IPS-11a (cell line): ENCODE measurements around the gene BTBD7.
"Not testable (repeated sequence)": the region's sequence is repeated elsewhere in the genome, so short reads cannot be mapped to it uniquely, and the experiment has no call there.

Experiments
- H3K4me3 ChIP-seq: one replicate; pipeline ENCODE4 v1.5.1; 2013; ENCODE audit warnings: low read depth, low read length, control low read depth

The BTBD7 gene, protein sequence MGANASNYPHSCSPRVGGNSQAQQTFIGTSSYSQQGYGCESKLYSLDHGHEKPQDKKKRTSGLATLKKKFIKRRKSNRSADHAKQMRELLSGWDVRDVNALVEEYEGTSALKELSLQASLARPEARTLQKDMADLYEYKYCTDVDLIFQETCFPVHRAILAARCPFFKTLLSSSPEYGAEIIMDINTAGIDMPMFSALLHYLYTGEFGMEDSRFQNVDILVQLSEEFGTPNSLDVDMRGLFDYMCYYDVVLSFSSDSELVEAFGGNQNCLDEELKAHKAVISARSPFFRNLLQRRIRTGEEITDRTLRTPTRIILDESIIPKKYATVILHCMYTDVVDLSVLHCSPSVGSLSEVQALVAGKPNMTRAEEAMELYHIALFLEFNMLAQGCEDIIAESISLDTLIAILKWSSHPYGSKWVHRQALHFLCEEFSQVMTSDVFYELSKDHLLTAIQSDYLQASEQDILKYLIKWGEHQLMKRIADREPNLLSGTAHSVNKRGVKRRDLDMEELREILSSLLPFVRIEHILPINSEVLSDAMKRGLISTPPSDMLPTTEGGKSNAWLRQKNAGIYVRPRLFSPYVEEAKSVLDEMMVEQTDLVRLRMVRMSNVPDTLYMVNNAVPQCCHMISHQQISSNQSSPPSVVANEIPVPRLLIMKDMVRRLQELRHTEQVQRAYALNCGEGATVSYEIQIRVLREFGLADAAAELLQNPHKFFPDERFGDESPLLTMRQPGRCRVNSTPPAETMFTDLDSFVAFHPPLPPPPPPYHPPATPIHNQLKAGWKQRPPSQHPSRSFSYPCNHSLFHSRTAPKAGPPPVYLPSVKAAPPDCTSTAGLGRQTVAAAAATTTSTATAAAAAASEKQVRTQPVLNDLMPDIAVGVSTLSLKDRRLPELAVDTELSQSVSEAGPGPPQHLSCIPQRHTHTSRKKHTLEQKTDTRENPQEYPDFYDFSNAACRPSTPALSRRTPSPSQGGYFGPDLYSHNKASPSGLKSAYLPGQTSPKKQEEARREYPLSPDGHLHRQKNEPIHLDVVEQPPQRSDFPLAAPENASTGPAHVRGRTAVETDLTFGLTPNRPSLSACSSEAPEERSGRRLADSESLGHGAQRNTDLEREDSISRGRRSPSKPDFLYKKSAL

GRCh38 chr14:93332853-93333630 lies at the start of gene BTBD7:
TSS of gene BTBD7 (minus strand) at chr14:93333036. CDS start at chr14:93296051, 36,985 bp downstream.
- H3K4me3 ChIP-seq, result peak within 1 kb of the TSS; percentile 91

GRCh38 chr14:93381644-93382043 lies 48.8 kb upstream of the BTBD7 start:
- no peak overlapping the region for H3K4me3 ChIP-seq

GRCh38 chr14:93379831-93380230 lies 47.0 kb upstream of the BTBD7 start:
- no peak overlapping the region for H3K4me3 ChIP-seq

DNA sequence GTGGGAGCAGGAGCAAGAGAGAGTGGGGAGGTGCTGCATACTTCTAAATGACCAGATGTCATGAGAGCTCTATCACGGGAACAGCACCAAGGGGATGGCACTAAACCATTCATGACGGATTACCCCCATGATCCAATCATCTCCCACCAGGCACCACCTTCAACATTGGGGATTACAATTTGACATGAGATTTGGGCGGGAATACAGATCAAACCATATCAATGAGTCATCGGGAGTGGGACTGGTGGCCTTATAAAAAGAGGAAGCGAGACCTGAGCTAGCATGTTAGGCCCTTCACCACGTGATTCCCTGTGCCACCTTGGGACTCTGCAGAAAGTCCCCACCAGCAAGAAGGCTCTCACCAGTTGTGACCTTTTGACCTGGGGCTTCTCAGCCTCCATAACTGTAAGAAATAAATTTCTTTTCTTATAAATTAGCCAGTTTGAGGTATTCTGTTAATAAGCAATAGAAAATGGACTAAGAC lies 42.9 kb upstream of the BTBD7 start:
- no peak overlapping the region for H3K4me3 ChIP-seq

- no peak overlapping the region for H3K4me3 ChIP-seq
Measured at GRCh38 chr14:93369713-93370266, 37.0 kb upstream of the BTBD7 start.

DNA sequence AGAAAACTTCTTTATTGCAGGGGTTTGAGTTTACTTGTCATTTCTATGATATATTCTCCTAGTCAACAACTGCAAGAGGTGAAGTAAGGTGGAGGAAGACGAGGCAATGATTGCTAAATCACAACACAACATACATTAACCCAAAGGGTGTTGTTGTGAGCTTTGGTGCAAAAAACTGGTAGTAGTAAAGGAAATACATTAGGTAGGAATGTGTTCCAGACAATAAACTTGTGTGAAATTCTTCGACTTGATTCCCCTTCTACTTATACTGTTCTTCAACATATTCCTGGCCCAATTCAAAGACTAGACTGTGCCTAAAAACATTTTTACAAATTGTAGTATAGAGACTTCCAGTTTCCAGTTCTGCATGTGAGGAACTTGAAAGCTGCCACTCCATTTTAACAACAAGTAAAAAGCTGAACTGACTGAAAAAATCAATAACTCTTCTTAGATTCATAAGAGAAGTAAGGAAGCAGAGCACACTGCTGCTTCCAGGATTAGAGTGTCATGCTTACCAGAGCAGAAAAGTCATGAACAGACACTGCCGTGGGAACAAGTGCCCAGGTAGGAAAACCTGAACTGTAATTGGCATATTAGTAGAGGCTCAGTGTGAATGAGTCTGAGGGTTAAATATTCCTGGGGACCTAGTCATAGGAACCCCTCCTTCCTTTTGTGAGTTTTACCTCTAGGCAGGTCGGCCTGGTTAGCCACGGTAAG lies 36.3 kb upstream of the BTBD7 start:
- no peak overlapping the region for H3K4me3 ChIP-seq

DNA sequence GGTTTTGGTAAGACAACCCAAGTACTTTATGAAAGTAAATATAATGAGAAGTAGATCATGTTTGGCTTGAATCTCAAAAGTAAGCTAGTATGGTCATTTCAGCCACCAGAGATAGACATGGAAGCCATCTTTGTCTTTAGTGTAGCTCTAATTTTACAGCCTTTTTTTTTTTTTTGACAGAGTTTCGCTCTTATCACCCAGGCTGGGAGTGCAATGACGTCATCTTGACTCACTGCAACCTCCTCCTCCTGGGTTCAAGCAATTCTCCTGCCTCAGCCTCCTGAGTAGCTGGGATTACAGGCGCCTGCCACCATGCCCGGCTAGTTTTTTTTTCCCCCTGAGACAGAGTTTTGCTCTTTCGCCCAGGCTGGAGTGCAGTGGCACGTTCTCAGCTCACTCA lies 22.0 kb upstream of the BTBD7 start:
- H3K4me3 ChIP-seq, result not testable (repeated sequence)

DNA sequence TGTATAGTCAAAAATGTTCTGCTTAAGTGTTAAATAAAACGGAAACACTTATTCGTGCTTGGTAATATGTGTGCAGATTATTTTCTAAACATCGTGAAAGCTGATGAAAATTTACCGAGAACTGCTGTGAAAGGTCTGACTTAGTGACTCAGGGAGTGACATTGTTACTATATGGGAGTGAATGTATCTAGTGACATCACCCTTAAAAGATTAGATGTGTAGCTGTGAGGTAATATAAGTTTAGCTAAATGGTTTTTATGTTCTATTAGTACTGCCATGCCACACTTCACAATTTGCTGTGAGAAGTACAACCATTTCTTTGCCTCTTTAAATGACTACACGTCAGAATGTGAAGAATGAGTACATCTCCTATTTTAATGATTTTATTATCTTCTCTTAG lies 15.5 kb upstream of the BTBD7 start:
- no peak overlapping the region for H3K4me3 ChIP-seq

DNA sequence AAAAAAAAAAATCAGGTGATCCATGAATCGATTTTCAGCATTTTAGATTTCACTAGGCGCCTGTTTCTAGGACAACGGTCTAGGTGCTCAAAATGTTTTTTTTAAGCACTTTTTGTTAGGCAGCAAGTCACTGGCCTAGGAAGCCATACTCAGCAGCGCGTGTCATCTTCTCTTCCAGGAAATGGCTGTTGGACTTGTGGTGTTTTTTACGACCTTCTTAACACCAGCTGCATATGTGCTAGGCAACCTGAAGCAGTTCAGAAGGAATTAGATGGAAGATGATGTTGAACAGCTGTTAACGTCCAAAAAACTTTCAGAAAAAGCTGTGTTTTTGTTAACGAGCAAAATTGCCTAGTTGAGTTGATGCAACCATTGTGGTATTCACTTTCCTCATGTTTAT lies 15.0 kb upstream of the BTBD7 start:
- H3K4me3 ChIP-seq, result no peak overlapping the region

DNA sequence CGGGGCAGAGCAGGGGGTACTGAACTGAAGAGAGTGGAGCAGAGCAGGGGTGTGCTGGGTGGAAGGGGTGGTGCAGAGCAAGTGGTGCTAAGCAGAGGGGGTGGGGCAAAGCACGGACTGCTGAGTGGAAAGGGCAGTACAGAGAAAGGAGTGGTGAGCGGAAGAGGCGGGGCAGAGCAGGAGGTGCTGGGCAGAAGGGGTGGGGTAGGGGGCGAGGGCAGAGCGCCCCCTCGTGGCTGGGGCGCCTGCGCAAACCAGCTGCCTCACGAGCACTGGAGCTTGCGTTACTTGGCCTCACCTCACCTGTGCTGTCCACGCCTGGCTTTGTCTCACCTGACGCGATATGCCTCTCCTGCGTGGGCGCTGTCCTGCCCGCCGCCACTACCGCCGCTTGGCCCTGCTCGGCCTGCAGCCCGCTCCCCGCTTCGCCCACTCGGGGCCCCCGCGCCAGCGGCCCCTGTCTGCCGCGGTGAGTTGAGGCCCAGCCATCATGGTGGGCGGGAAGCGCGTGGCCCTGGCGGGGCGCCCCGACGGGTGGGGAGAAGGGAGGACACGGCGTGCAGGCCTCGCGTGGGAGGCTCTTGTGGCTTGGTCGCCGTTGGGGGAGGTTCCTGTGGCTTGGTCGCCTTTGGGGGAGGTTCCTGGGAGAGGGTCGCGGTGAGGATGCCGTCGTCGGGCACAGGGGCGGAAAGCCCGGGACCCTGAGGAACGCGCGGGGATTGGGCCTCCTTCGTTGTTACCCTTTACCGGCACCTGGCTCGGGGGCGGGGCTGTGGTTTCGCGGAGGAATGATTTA lies 14.3 kb upstream of the BTBD7 start, which contains the start of gene COX8C:
Gene COX8C (plus strand): TSS at position 257 of the 796 bp plus-strand sequence. CDS start 87 bp downstream, at position 344.
- H3K4me3 ChIP-seq, result no peak within 1 kb of the TSS

DNA sequence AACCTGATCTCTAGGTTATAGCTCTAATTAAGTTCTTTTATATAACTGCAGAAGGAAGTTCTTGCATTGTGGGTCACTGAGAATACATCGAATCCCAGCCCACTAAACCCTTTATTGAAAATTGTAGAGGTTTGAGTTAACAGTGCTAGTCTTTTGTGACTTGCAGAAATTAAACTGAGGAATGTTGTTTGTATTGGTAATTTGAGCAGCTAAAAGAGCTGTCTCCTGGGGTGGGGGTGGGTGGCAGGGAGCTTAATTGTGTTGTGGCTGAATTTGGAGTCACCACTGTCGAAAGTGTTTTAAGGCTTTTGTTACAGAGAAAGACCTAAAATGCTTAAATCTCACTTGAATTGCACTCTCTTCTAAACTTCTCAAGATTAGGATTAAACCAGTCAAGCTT lies 11.0 kb upstream of the BTBD7 start:
- no peak overlapping the region for H3K4me3 ChIP-seq

- no peak overlapping the region for H3K4me3 ChIP-seq
Measured at GRCh38 chr14:93343266-93343665, 10.4 kb upstream of the BTBD7 start.

DNA sequence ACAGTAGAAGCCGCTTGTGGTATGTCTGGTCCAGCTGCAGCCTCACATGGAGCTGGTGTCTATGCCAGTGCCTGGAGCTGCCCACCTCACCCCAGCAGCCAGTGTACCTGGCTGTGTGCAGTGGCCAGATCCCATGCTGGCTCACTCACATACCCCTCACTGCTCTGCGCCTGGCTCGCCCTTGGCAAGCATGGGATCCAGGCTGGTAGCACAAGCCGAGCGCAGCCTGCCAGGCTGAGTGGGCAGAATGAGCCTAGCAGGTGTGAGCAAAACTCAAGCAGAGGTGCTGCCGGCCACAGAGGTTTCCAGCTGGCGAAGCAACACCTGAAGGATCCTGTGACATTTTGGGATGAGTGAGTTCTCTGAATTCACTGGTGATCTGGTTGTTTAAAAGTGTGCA lies 5.0 kb upstream of the BTBD7 start:
- H3K4me3 ChIP-seq, result no peak overlapping the region

GRCh38 chr14:93337143-93337753 lies 4.4 kb upstream of the BTBD7 start:
- H3K4me3 ChIP-seq, result no peak overlapping the region

- peak overlapping the region; percentile 91 for H3K4me3 ChIP-seq
Measured at GRCh38 chr14:93333631-93334103, 831 bp upstream of the BTBD7 start.

GRCh38 chr14:93332397-93332852 lies 411 bp downstream of the BTBD7 start:
- H3K4me3 ChIP-seq, result peak overlapping the region; percentile 91

DNA sequence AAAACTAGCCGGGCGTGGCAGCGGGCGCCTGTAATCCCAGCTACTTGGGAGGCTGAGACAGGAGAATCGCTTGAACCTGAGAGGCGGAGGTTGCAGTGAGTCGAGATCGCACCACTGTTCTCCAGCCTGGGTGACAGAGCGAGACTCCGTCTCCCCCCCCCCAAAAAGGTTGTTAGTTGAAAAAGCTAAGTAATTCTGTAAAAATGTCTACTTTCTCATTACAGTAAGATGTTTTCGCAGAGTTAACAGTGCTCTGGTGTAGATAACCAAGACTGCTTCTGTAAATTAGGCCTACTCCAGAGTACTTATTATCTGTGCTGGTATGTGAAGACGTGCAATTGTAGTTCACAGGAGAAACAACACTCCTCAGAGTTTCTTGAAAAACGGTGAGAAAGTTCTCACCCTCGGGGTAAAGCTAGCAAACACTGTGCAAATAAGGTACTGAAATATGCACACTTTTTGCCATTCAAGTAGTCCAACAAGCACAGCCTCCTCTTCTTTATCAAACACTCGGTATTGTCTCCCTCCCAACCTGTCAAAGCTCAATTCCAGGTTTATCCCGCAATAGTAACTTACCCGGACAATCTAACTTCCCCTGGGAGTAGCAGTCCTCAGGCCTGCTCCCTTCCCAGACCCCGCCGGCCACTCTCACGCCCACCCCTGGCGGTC lies 974 bp downstream of the BTBD7 start:
- H3K4me3 ChIP-seq, result peak overlapping the region; percentile 91
